Ascending aorta (tissue), 2 donors: ENCODE data around the gene PDE9A. TPM values are rescaled to one million over a fixed set of nuclear protein-coding genes. Genes with fewer than 3 reads are reported as not detected.

Source experiments
- DNase-seq, 2 donors: peaks; one replicate each; pipeline ENCODE4 v3.0.0-alpha.2; 2019; ENCODE audit warnings: low spot score in 2 of 2
- H3K27ac ChIP-seq, 2 donors: fragments of 200-600 bp; sonication (generic); one replicate each; pipeline ENCODE4 v1.5.1; 2016 to 2017; ENCODE audit warnings: mild to moderate bottlenecking in 1 of 2
- H3K27me3 ChIP-seq: fragments of 200-600 bp; sonication (generic); one replicate; pipeline ENCODE4 v1.5.1; 2017
- H3K36me3 ChIP-seq, 2 donors: fragments of 200-600 bp; sonication (generic); one replicate each; pipeline ENCODE4 v1.5.1; 2016
- H3K4me1 ChIP-seq, 2 donors: fragments of 200-600 bp; sonication (generic); one replicate each; pipeline ENCODE4 v1.5.1; 2016 to 2017; ENCODE audit warnings: mild to moderate bottlenecking in 1 of 2
- H3K4me3 ChIP-seq, 2 donors: fragments of 200-600 bp; sonication (generic); one replicate each; pipeline ENCODE4 v1.5.1; 2016 to 2017; ENCODE audit warnings: mild to moderate bottlenecking in 1 of 2
- H3K9me3 ChIP-seq, 2 donors: fragments of 200-600 bp; sonication (generic); one replicate each; pipeline ENCODE4 v1.5.1; 2016
- CTCF ChIP-seq, 3 experiments: fragments of 200-600 bp in 2 of 3; fragments of 450-650 bp in 1 of 3; sonication (generic) in 2 of 3; IDR thresholded peaks; one replicate each; pipeline ENCODE4 v1.5.1; 2016 to 2019; ENCODE audit warnings: antibody characterized with exemption in 3 of 3, mild to moderate bottlenecking in 1 of 3, moderate library complexity in 1 of 3
- intact Hi-C: fragments of 100-400 bp; cut with DNase I; formaldehyde crosslinking; loops from one replicate; pipeline ENCODE4 v1.15.1; 2023
- total RNA-seq: library from RNA; depleted of rRNA; stranded (reverse); fragments of >200 nt; gene quantifications from one replicate; pipeline ENCODE4 v1.1.0, GENCODE V29; 2016

PDE9A gene
- total RNA-seq, 1 donor from 2014 or later: 2.2 TPM

- no peak for DNase-seq
- Histone ChIP-seq H3K4me1 (no peaks in the 10 kb centered on the region), H3K27me3 (no peaks in the 10 kb centered on the region), H3K36me3 (no peaks in the 10 kb centered on the region), H3K4me3 (no peak overlapping the region), H3K27ac (no peak overlapping the region), H3K9me3 (no peaks in the 10 kb centered on the region)
- intact Hi-C loops: no loop called here
- no peak for TF ChIP-seq CTCF (IDR thresholded peaks at IDR 0.05)
Observed at GRCh38 chr21:42680429-42680828, 27.0 kb downstream of the PDE9A start.

GRCh38 chr21:42681296-42682206 is 28.1 kb downstream of the PDE9A start:
- no peak for DNase-seq
- intact Hi-C loops: no loop called here
- TF ChIP-seq CTCF (IDR thresholded peaks at IDR 0.05): no peak
- Histone ChIP-seq H3K4me3 (no peak overlapping the region), H3K36me3 (no peaks in the 10 kb centered on the region), H3K9me3 (no peaks in the 10 kb centered on the region), H3K4me1 (no peaks in the 10 kb centered on the region), H3K27ac (no peak overlapping the region), H3K27me3 (no peaks in the 10 kb centered on the region)

- Histone ChIP-seq H3K4me3 (no peak overlapping the region), H3K27me3 (no peaks in the 10 kb centered on the region), H3K4me1 (no peaks in the 10 kb centered on the region), H3K9me3 (no peaks in the 10 kb centered on the region), H3K36me3 (no peaks in the 10 kb centered on the region), H3K27ac (no peak overlapping the region)
- no peak for DNase-seq
- intact Hi-C loops: no loop called here
- no peak for TF ChIP-seq CTCF (IDR thresholded peaks at IDR 0.05)
Observed at GRCh38 chr21:42682661-42683210, 29.3 kb downstream of the PDE9A start.

GRCh38 chr21:42683371-42684108 is 30.1 kb downstream of the PDE9A start:
- Histone ChIP-seq H3K4me3 (no peak overlapping the region), H3K27me3 (no peaks in the 10 kb centered on the region), H3K9me3 (no peaks in the 10 kb centered on the region), H3K27ac (no peak overlapping the region), H3K4me1 (no peaks in the 10 kb centered on the region), H3K36me3 (no peaks in the 10 kb centered on the region)
- intact Hi-C loops: no loop called here
- DNase-seq: no peak
- TF ChIP-seq CTCF (IDR thresholded peaks at IDR 0.05): no peak

- H3K4me3 ChIP-seq: no peak overlapping the region
- no peak for TF ChIP-seq CTCF (IDR thresholded peaks at IDR 0.05)
- intact Hi-C loops: no loop called here
- no peak for DNase-seq
- no peaks in the 10 kb centered on the region for H3K4me1 ChIP-seq
- H3K27me3 ChIP-seq: no peaks in the 10 kb centered on the region
- H3K36me3 ChIP-seq: no peaks in the 10 kb centered on the region
- H3K9me3 ChIP-seq: no peaks in the 10 kb centered on the region
- H3K27ac ChIP-seq: no peak overlapping the region
Observed at GRCh38 chr21:42684109-42684916, 30.9 kb downstream of the PDE9A start.
